H1 (cell line): ENCODE data around the gene SIX3. TPM values are rescaled to one million over a fixed set of nuclear protein-coding genes. Genes with fewer than 3 reads are reported as not detected.

ENCODE experiments used
- CTCF ChIA-PET: fragments of 300-600 bp; sonication (Branson Sonifier 250); formaldehyde crosslinking; loops from one replicate; lab custom pipeline; 2021; ENCODE audit not compliant: partially characterized antibody; lab: Charles Lee
- POLR2A ChIA-PET: fragments of 300-600 bp; sonication (Branson Sonifier 250); formaldehyde crosslinking; loops from one replicate; lab custom pipeline; 2021; ENCODE audit warnings: inconsistent platforms; ENCODE audit not compliant: partially characterized antibody; lab: Charles Lee
- DNase-seq, 2 experiments: peaks; one replicate each; pipeline versions ENCODE4 v3.0.0 to v3.0.0-alpha.2; 2010 to 2022; ENCODE audit warnings: low spot score in 2 of 2, low read depth in 1 of 2, mixed read lengths in 1 of 2
- FAIRE-seq: peaks from 2 replicates; lab custom pipeline; 2011; peaks lifted over from hg19 to GRCh38; lab: Jason Lieb, UNC
- H2AFZ ChIP-seq: 2 replicates; pipeline ENCODE4 v1.8.1; 2012; ENCODE audit warnings: low read length, inconsistent platforms
- H2AK5ac ChIP-seq: 2 replicates; pipeline ENCODE4 v1.6.1; 2013; ENCODE audit warnings: low read depth, low read length
- H2BK120ac ChIP-seq: replicated peaks from 2 replicates; pipeline ENCODE3; 2013; ENCODE audit warnings: low read depth, low read length, inconsistent platforms
- H2BK12ac ChIP-seq: 2 replicates; pipeline ENCODE4 v1.6.1; 2013; ENCODE audit warnings: low read depth, low read length
- H2BK15ac ChIP-seq: 2 replicates; pipeline ENCODE4 v1.6.1; 2013; ENCODE audit warnings: low read length
- H2BK20ac ChIP-seq: 2 replicates; pipeline ENCODE4 v1.6.1; 2013; ENCODE audit warnings: low read length
- H2BK5ac ChIP-seq: 2 replicates; pipeline ENCODE4 v1.6.1; 2013; ENCODE audit warnings: low read depth, low read length
- H3K14ac ChIP-seq: 2 replicates; pipeline ENCODE4 v1.6.1; 2013; ENCODE audit warnings: inconsistent platforms; ENCODE audit not compliant: insufficient read length
- H3K18ac ChIP-seq: 2 replicates; pipeline ENCODE4 v1.6.1; 2013; ENCODE audit warnings: low read length; ENCODE audit errors: extremely low read depth
- H3K23ac ChIP-seq: 2 replicates; pipeline ENCODE4 v1.6.1; 2013; ENCODE audit warnings: inconsistent platforms; ENCODE audit not compliant: insufficient read length
- H3K23me2 ChIP-seq: 2 replicates; pipeline ENCODE4 v1.6.1; 2013; ENCODE audit warnings: low read depth, low read length
- H3K27ac ChIP-seq: 2 replicates; pipeline ENCODE4 v1.6.1; 2011; ENCODE audit warnings: low read depth, low read length, inconsistent platforms
- H3K27me3 ChIP-seq, 4 experiments: replicated peaks in 1 of 4; 1 replicate in 1 of 4; 2 replicates in 3 of 4; pipeline versions ENCODE4 v1.6.1 to v1.8.1; 2011 to 2013; ENCODE audit warnings: low read length in 3 of 4, mild to moderate bottlenecking in 3 of 4, inconsistent platforms in 2 of 4, mixed read lengths in 2 of 4, moderate library complexity in 1 of 4; ENCODE audit not compliant: control insufficient read depth in 3 of 4, insufficient read depth in 3 of 4; ENCODE audit errors: extremely low read depth in 1 of 4
- H3K36me3 ChIP-seq, 4 experiments: 2 replicates each; pipeline versions ENCODE4 v1.6.1 to v1.8.1; 2011 to 2013; ENCODE audit warnings: mild to moderate bottlenecking in 4 of 4, low read length in 3 of 4, moderate library complexity in 2 of 4, control low read depth in 1 of 4, inconsistent platforms in 1 of 4; ENCODE audit not compliant: insufficient read depth in 4 of 4, control insufficient read depth in 2 of 4
- H3K4ac ChIP-seq: replicated peaks from 2 replicates; pipeline ENCODE3; 2013; ENCODE audit warnings: low read length, low read depth, mixed read lengths, inconsistent platforms; ENCODE audit not compliant: insufficient read length
- H3K4me1 ChIP-seq, 4 experiments: replicated peaks in 1 of 4; 1 replicate in 1 of 4; 2 replicates in 3 of 4; pipeline versions ENCODE4 v1.6.1 to v1.8.1; 2011 to 2013; ENCODE audit warnings: low read length in 3 of 4, inconsistent platforms in 2 of 4, mixed read lengths in 1 of 4; ENCODE audit not compliant: insufficient read depth in 4 of 4, control insufficient read depth in 3 of 4
- H3K4me2 ChIP-seq, 2 experiments: 2 replicates each; pipeline versions ENCODE4 v1.6.1 to v1.8.1; 2011 to 2013; ENCODE audit warnings: low read depth in 2 of 2, low read length in 2 of 2, control low read depth in 1 of 2, inconsistent platforms in 1 of 2, mild to moderate bottlenecking in 1 of 2; ENCODE audit not compliant: insufficient read depth in 1 of 2
- H3K4me3 ChIP-seq, 4 experiments: fragments of 200-600, 300-600 bp in 1 of 4; sonication (generic), shearing (Covaris generic), sonication (Bioruptor Twin) in 1 of 4; 2 replicates each; pipeline versions ENCODE4 v1.5.1 to v1.8.1; 2011 to 2016; ENCODE audit warnings: low read length in 4 of 4, low read depth in 3 of 4, control low read depth in 2 of 4, inconsistent platforms in 2 of 4, mild to moderate bottlenecking in 2 of 4, mixed read lengths in 1 of 4, moderate library complexity in 1 of 4; ENCODE audit not compliant: insufficient read depth in 2 of 4; ENCODE audit errors: extremely low read depth in 1 of 4
- H3K56ac ChIP-seq: replicated peaks from 2 replicates; pipeline ENCODE3; 2013; ENCODE audit warnings: low read depth, mild to moderate bottlenecking, mixed read lengths, low read length, inconsistent platforms; ENCODE audit not compliant: insufficient read length
- H3K79me1 ChIP-seq: 2 replicates; pipeline ENCODE4 v1.6.1; 2013; ENCODE audit warnings: low read depth, low read length, control low read depth
- H3K79me2 ChIP-seq, 2 experiments: 2 replicates each; pipeline versions ENCODE4 v1.6.1 to v1.8.1; 2012 to 2013; ENCODE audit warnings: low read length in 2 of 2, mild to moderate bottlenecking in 2 of 2, inconsistent platforms in 1 of 2; ENCODE audit not compliant: insufficient read depth in 2 of 2, control insufficient read depth in 1 of 2
- H3K9ac ChIP-seq, 4 experiments: replicated peaks in 1 of 4; 1 replicate in 1 of 4; 2 replicates in 3 of 4; pipeline versions ENCODE4 v1.6.1 to v1.8.1; 2011 to 2013; ENCODE audit warnings: low read depth in 3 of 4, low read length in 3 of 4, control low read depth in 2 of 4, mild to moderate bottlenecking in 2 of 4, moderate library complexity in 2 of 4, inconsistent platforms in 1 of 4; ENCODE audit errors: extremely low read depth in 1 of 4
- H3K9me3 ChIP-seq, 2 experiments: 2 replicates each; pipeline versions ENCODE4 v1.6.1 to v1.8.1; 2012 to 2013; ENCODE audit warnings: mild to moderate bottlenecking in 2 of 2, moderate library complexity in 2 of 2, control low read depth in 1 of 2, inconsistent platforms in 1 of 2, low read depth in 1 of 2, low read length in 1 of 2, mixed read lengths in 1 of 2; ENCODE audit not compliant: insufficient read depth in 2 of 2
- H4K20me1 ChIP-seq, 2 experiments: replicated peaks in 1 of 2; 2 replicates each; pipeline versions ENCODE3 to v1.8.1; 2011 to 2013; ENCODE audit warnings: inconsistent platforms in 2 of 2, low read length in 2 of 2, mild to moderate bottlenecking in 1 of 2; ENCODE audit not compliant: insufficient read depth in 2 of 2, control insufficient read depth in 1 of 2
- H4K5ac ChIP-seq: 2 replicates; pipeline ENCODE4 v1.6.1; 2013; ENCODE audit warnings: low read length, low read depth, mixed read lengths, inconsistent platforms; ENCODE audit not compliant: insufficient read length
- H4K8ac ChIP-seq: 2 replicates; pipeline ENCODE4 v1.8.0; 2013; ENCODE audit warnings: mild to moderate bottlenecking, moderate library complexity, low read length, inconsistent platforms; ENCODE audit not compliant: insufficient read depth; ENCODE audit errors: extremely low read depth
- H4K91ac ChIP-seq: replicated peaks from 2 replicates; pipeline ENCODE3; 2013; ENCODE audit warnings: low read length, mixed read lengths, inconsistent platforms; ENCODE audit not compliant: insufficient read length
- ATF2 ChIP-seq: IDR thresholded peaks from 2 replicates; pipeline ENCODE4 v1.6.1; 2012; ENCODE audit warnings: low read length, inconsistent platforms
- ATF3 ChIP-seq: IDR thresholded peaks from 2 replicates; pipeline ENCODE4 v1.6.1; 2011; ENCODE audit warnings: low read depth, mild to moderate bottlenecking, low read length; ENCODE audit not compliant: insufficient read depth
- CBX5 ChIP-seq: fragments of 300-800, 300-1000 bp; sonication (generic); IDR thresholded peaks from 2 replicates; pipeline ENCODE4 v1.7.1; 2016; ENCODE audit warnings: antibody characterized with exemption, low read length, low read depth
- EP300 ChIP-seq, 2 experiments: IDR thresholded peaks; 1 replicate in 1 of 2; 2 replicates in 1 of 2; pipeline ENCODE4 v1.6.1; 2011 to 2012; ENCODE audit warnings: low read depth in 2 of 2, low read length in 2 of 2, mild to moderate bottlenecking in 2 of 2, borderline replicate concordance in 1 of 2, inconsistent platforms in 1 of 2, moderate library complexity in 1 of 2
- SIN3A ChIP-seq, 2 experiments: IDR thresholded peaks in 1 of 2; conservative IDR thresholded peaks in 1 of 2; 2 replicates each; pipeline ENCODE4 v1.6.1; 2011 to 2012; ENCODE audit warnings: low read length in 2 of 2, improper control_type of control experiment in 1 of 2, low read depth in 1 of 2, mild to moderate bottlenecking in 1 of 2
- SUZ12 ChIP-seq: fragments of 200-600 bp; sonication (generic); IDR thresholded peaks from 2 replicates; pipeline ENCODE4 v1.6.1; 2012; ENCODE audit warnings: mild to moderate bottlenecking, inconsistent platforms, low read length, moderate library complexity, mixed read lengths
- WGBS, 2 experiments: shearing (Covaris generic) in 1 of 2; methylation state at CpG; one replicate each; pipeline versions ENCODE4 v1.1.6 to v1.1.7; 2013 to 2015; ENCODE audit warnings: low lambda C conversion rate in 2 of 2, mixed read lengths in 2 of 2, inconsistent platforms in 1 of 2, low coverage in 1 of 2, missing lambda C conversion rate in 1 of 2; ENCODE audit not compliant: insufficient replicate concordance in 2 of 2, insufficient coverage in 1 of 2, insufficient read length in 1 of 2; ENCODE audit errors: extremely low coverage in 1 of 2, missing lambda C conversion rate in 1 of 2; 5-methylcytosine and 5-hydroxymethylcytosine counted together
- polyA plus RNA-seq, 7 experiments: library from polyadenylated mRNA; depleted of rRNA in 3 of 7; stranded (reverse) in 5 of 7; unstranded in 2 of 7; fragments of >200 nt in 5 of 7; fragments of 200-250 nt in 2 of 7; gene quantifications; 1 replicate in 5 of 7; 2 replicates in 1 of 7; 4 replicates in 1 of 7; pipeline versions ENCODE4 v1.2.1 to v1.2.3, GENCODE V29; 2011 to 2013; ENCODE audit warnings: missing spikeins in 2 of 7, mixed read lengths in 2 of 7
- total RNA-seq: library from RNA; stranded (reverse); fragmentation: NEBNext Ultra II Directional; extraction: Animal tissue kit (Norgen Biotek cat#: 25700); gene quantifications from 2 replicates; pipeline ENCODE4 v1.2.1, GENCODE V29; 2021

Gene SIX3
- total and polyA plus RNA-seq, 2 of the 8 experiments (the other 6 are each of a cell fraction or from before 2014, with no cell fraction given): 0.02 to 0.19 TPM

DNA sequence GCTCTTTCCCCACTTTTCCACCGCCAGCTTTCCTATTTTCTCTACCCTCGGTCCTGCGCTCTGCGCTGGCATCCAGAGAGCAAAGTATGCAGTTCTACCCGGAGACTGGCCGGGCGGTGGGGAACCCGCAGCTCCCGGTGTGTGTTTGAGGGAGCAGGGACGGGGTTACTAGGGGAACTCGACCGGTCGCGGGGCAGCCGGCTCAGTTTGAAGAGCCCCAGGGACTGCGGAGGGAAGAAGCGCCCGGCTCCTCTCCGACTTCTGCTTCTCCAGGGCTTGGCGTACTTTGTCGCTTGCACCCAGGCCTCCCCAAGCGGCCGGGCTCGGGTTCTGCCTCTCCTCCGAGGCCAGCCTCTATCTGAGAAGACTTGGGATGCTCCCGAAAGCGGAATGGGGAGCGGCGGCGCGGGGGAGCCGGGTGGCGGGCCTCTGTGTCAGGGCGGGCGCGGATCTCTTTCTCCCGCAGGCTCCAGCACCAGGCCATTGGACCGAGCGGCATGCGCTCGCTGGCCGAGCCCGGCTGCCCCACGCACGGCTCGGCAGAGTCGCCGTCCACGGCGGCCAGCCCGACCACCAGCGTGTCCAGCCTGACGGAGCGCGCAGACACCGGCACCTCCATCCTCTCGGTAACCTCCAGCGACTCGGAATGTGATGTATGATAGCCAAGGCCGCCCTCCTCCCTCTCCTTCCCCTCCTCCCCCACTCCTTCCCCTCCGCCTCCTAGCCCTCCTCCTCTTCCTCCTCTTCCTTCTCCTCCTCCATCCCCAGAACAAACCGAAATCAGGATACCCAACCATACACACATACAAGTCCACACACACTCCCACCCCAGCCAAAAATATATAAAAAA is 2.8 kb downstream of the SIX3 start:
- peaks cover 6 to 66% (median 45%) of the 10 kb centered on the region in 4 experiments for H3K4me1 ChIP-seq
- peak in 1 of 2 experiments; percentile 80 for DNase-seq
- TF ChIP-seq ATF2: no peak
- TF ChIP-seq SUZ12: peak; percentile 56
- 0 out of 4 replicates have a peak, but pooled peaks of 1 of the 2 experiments have one; percentile 1 for TF ChIP-seq SIN3A (conservative IDR thresholded peaks at IDR 0.05 in 1 of 2, IDR thresholded peaks at IDR 0.05 in 1 of 2; ENCODE audit: low read depth in 1 of 2, low read length in 2 of 2)
- no peak for TF ChIP-seq CBX5
- TF ChIP-seq EP300 (IDR thresholded peaks at IDR 0.05; ENCODE audit: borderline replicate concordance in 1 of 2, low read depth in 2 of 2, low read length in 2 of 2): no peak
- no peak for TF ChIP-seq ATF3

More for the DNA sequence above, 2.8 kb downstream of the SIX3 start:
- peak overlapping the region; percentile 78 to 89 for H3K4me2 ChIP-seq
- H3K79me1 ChIP-seq: no peaks in the 10 kb centered on the region
- no peak overlapping the region for H2BK15ac ChIP-seq
- H3K36me3 ChIP-seq: peaks cover 0 to 6% (median 0%) of the 10 kb centered on the region in 4 experiments; a peak in 2 of 8 replicates
- 3% methylated on average over 55 of the region's 62 CpGs; no CpG with 5 or more reads in 1 of the 2 experiments for WGBS, 2 experiments
- H2BK120ac ChIP-seq: no peak overlapping the region
- H3K23me2 ChIP-seq: no peaks in the 10 kb centered on the region; the same call in none of the 2 replicates
- H2AFZ ChIP-seq: no peak overlapping the region
- H2BK20ac ChIP-seq: peak overlapping the region; percentile 72; the same call in 1 of the 2 replicates
- H3K18ac ChIP-seq: 0 out of 2 replicates have a peak overlapping the region, but pooled peaks have one; percentile 66
- H3K4me3 ChIP-seq: peak overlapping the region; percentile 39 to 58 (median 48)
- peaks cover 73 to 100% (median 93%) of the 10 kb centered on the region in 4 experiments for H3K27me3 ChIP-seq
- H3K9ac ChIP-seq: no peak overlapping the region
- H2BK12ac ChIP-seq: peak overlapping the region; percentile 78; the same call in 1 of the 2 replicates
- H4K91ac ChIP-seq: no peak overlapping the region
- ChIA-PET POLR2A (interaction anchor here (0.7 to 2.6 kb wide), 5 partner anchors 9 to 142 kb away, joined by 3 to 9 read pairs (median 3); partner anchors contain the start of gene SIX2), CTCF (interaction anchor here (0.8 to 1.4 kb wide), 5 partner anchors 9 to 61 kb away, joined by 3 to 10 read pairs (median 4); no protein-coding TSS in a partner anchor)
- peak overlapping the region; percentile 73 for H4K8ac ChIP-seq
- no peak overlapping the region for H3K56ac ChIP-seq
- H3K27ac ChIP-seq: no peak overlapping the region
- no peak overlapping the region for H3K23ac ChIP-seq
- no peak overlapping the region for H3K14ac ChIP-seq
- no peak overlapping the region for H4K5ac ChIP-seq
- no peak overlapping the region for H3K4ac ChIP-seq
- no peaks in the 10 kb centered on the region for H3K9me3 ChIP-seq
- H3K79me2 ChIP-seq: no peaks in the 10 kb centered on the region
- no peak overlapping the region for H2BK5ac ChIP-seq
- no peak overlapping the region for H2AK5ac ChIP-seq
- H4K20me1 ChIP-seq: peaks cover 2 to 10% of the 10 kb centered on the region in 2 experiments
- no peak for FAIRE-seq
